ENCODE measurements around the gene CTXND1.

DNA sequence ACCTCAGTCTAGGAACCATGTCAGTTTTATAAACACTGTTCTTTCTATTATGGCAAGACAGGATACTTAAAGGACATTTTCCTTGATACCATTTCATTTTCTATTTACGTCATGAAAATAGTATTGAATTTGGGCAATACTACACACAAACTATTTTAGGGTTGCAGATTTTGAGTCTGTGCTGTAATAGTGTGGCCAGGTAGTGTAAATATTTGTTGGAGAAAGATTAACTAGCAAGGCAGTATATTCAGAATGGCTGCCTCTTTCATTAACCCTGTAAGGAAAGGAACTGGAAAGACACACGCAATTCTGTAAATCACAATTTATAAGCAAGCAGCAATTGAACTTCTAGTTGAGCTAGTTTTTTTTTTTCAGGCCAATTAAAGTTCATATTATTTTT lies 2.0 kb downstream of the CTXND1 start:
- TF ChIP-seq, protein P1, sequence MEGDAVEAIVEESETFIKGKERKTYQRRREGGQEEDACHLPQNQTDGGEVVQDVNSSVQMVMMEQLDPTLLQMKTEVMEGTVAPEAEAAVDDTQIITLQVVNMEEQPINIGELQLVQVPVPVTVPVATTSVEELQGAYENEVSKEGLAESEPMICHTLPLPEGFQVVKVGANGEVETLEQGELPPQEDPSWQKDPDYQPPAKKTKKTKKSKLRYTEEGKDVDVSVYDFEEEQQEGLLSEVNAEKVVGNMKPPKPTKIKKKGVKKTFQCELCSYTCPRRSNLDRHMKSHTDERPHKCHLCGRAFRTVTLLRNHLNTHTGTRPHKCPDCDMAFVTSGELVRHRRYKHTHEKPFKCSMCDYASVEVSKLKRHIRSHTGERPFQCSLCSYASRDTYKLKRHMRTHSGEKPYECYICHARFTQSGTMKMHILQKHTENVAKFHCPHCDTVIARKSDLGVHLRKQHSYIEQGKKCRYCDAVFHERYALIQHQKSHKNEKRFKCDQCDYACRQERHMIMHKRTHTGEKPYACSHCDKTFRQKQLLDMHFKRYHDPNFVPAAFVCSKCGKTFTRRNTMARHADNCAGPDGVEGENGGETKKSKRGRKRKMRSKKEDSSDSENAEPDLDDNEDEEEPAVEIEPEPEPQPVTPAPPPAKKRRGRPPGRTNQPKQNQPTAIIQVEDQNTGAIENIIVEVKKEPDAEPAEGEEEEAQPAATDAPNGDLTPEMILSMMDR (IDR thresholded peaks at IDR 0.05; ENCODE audit: low read depth, low read length, poor library complexity, severe bottlenecking), result no peak
- no peak for TF ChIP-seq EZH2phosphoT487 (IDR thresholded peaks at IDR 0.05; ENCODE audit: borderline replicate concordance, low read length)

All from DOHH2 (cell line).